GM12872 (cell line): ENCODE measurements around the gene APOBR.

Source experiments
- CTCF ChIP-seq: IDR thresholded peaks from 3 replicates; pipeline ENCODE4 v1.5.1; 2011; ENCODE audit warnings: low read depth, mild to moderate bottlenecking, low read length, moderate library complexity; ENCODE audit not compliant: insufficient read depth

The APOBR gene

GRCh38 chr16:28497386-28497785 lies 2.9 kb downstream of the APOBR start:
- no peak for TF ChIP-seq CTCF

DNA sequence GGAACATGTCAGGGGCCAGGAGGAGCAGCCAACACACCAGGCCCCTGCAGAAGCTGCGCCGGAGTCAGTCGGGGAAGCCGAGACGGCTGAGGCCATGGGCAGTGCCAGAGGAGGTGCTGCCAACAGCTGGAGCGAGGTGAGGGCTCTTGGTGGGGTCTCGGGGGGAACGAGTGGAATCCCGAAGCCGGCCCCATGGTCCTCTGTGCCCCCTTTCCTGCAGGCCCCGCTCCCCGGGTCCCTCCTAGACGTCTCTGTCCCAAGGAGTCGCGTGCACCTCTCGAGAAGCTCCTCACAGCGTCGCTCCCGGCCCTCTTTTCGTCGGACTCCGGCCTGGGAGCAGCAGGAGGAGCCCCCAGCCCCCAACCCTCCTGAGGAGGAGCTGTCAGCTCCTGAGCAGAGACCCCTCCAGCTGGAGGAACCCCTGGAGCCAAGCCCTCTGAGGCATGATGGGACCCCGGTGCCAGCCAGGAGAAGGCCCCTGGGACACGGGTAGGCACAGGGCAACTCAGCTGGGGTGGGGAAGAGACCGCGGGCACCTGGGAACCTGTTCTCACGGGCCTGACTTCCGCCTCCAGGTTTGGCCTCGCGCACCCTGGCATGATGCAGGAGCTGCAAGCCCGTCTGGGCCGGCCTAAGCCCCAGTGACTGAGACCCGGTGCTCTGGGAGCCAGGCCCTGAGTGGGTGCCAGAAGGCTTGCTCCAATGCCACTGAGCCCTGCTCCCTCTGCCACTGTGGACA lies 3.6 kb downstream of the APOBR start:
- no peak for TF ChIP-seq CTCF

- no peak for TF ChIP-seq CTCF
These were observed 4.4 kb downstream of the APOBR start for GRCh38 chr16:28498666-28499381.

GRCh38 chr16:28499854-28500253 lies 5.4 kb downstream of the APOBR start:
- TF ChIP-seq CTCF: no peak

DNA sequence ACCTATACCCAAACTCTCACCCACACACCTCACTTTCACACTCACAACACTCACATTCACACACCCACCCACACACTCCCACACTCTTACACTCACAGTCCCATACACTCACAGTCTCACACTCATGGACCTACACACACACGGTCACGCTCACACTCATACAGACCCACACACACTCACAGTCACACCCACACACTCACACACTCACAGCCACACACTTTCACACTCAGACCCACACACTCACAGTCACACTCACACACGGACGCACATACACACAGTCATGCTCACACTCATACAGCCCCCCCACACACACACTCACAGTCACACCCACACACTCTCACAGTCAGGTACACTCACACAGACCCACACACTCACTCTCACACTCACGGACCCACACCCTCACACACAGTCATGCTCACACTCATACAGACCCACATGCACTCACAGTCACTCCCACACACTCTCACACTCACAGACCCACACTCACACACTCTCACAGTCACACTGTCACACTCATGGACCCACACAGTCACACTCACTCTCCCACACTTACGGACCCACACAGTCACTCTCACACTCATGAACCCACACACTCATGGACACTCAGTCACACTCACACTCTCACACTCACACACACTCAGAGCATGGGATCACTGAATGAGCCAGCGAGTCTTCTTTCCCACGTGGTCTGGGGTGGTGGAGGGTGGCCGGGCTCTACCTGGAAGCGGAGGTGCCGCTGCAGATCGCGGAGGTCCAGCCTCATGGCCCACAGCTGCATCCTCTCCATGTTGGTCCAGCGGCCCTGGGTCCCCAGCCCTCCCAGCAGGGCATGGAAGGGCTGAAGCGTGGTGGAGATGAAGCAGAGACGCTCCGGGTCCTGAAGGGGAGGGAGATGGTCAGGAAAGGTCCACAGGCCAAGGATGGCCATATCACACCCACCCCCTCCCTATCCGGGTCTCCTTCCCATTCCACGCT lies 7.1 kb downstream of the APOBR start:
- no peak for TF ChIP-seq CTCF

GRCh38 chr16:28502290-28502689 lies 7.8 kb downstream of the APOBR start:
- no peak for TF ChIP-seq CTCF
